Thyroid gland (tissue), 4 donors: ENCODE measurements around the gene KCNB1.

Experiments used
- POLR2A ChIP-seq, 2 donors: fragments of 450-650 bp; IDR thresholded peaks; one replicate each; pipeline ENCODE4 v1.6.1; 2017; ENCODE audit warnings: antibody characterized with exemption in 2 of 2, mild to moderate bottlenecking in 2 of 2, moderate library complexity in 1 of 2
- TF ChIP-seq, protein P1 (sequence below), 6 experiments: fragments of 200-600 bp in 3 of 6; fragments of 450-650 bp in 3 of 6; sonication (generic) in 3 of 6; IDR thresholded peaks; one replicate each; pipeline ENCODE4 v1.5.1; 2016 to 2019; ENCODE audit warnings: antibody characterized with exemption in 6 of 6, mild to moderate bottlenecking in 2 of 6, inconsistent platforms in 1 of 6, moderate library complexity in 1 of 6

DNA sequence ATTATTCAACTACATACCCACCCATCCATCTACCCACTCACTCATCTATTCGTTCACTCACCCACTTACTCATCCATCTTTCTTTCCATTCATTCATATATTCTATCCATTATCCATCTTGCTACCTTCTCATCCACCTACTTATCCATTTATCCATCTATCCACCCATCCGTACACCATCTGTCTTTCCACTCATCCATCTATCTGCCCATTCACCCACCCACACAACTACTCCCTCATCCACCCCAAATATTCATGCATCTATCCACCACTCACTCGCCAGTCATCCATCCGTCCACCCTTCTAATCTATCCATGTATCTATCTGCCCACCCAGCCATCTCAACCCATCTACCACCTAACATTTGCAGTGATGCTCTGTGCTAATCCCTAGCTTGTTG is 13.6 kb upstream of the KCNB1 start:
- TF ChIP-seq, protein P1, sequence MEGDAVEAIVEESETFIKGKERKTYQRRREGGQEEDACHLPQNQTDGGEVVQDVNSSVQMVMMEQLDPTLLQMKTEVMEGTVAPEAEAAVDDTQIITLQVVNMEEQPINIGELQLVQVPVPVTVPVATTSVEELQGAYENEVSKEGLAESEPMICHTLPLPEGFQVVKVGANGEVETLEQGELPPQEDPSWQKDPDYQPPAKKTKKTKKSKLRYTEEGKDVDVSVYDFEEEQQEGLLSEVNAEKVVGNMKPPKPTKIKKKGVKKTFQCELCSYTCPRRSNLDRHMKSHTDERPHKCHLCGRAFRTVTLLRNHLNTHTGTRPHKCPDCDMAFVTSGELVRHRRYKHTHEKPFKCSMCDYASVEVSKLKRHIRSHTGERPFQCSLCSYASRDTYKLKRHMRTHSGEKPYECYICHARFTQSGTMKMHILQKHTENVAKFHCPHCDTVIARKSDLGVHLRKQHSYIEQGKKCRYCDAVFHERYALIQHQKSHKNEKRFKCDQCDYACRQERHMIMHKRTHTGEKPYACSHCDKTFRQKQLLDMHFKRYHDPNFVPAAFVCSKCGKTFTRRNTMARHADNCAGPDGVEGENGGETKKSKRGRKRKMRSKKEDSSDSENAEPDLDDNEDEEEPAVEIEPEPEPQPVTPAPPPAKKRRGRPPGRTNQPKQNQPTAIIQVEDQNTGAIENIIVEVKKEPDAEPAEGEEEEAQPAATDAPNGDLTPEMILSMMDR (IDR thresholded peaks at IDR 0.05), result no peak
- no peak for TF ChIP-seq POLR2A (IDR thresholded peaks at IDR 0.05)
